ENCODE results near the gene IFNA4.

The IFNA4 gene

GRCh38 chr9:21137020-21137419 is 50.4 kb downstream of the IFNA4 start:
- Mint-ChIP-seq H3K27ac (no peak overlapping the region), H3K27me3 (peaks cover 0 to 10% of the 10 kb centered on the region in 2 donors), H3K36me3 (no peaks in the 10 kb centered on the region), H3K4me3 (no peak overlapping the region), H3K9me3 (no peaks in the 10 kb centered on the region), H3K4me1 (peaks cover 0 to 7% of the 10 kb centered on the region in 2 donors)
- ATAC-seq (replicated peaks) (no peak), DNase-seq (no peak)
